HEK293T (cell line): ENCODE data around the gene GALNS.

Source experiments
- CTBP1 ChIP-seq: fragments of 450-650 bp; IDR thresholded peaks from 2 replicates; pipeline ENCODE4 v1.6.1; 2016; ENCODE audit warnings: borderline replicate concordance
- ELF4 ChIP-seq: fragments of 450-650 bp; IDR thresholded peaks from 2 replicates; pipeline ENCODE4 v1.6.1; 2017; ENCODE audit warnings: antibody characterized with exemption
- FOXM1 ChIP-seq: fragments of 450-650 bp; IDR thresholded peaks from 2 replicates; pipeline ENCODE4 v1.6.1; 2017; ENCODE audit warnings: mild to moderate bottlenecking, borderline replicate concordance
- SP1 ChIP-seq: fragments of 450-650 bp; IDR thresholded peaks from 2 replicates; pipeline ENCODE4 v1.6.1; 2017
- TARDBP ChIP-seq: fragments of 450-650 bp; IDR thresholded peaks from 2 replicates; pipeline ENCODE4 v1.6.1; 2016
- ZNF384 ChIP-seq: fragments of 450-650 bp; IDR thresholded peaks from 2 replicates; pipeline ENCODE4 v1.6.1; 2016

- TF ChIP-seq CTBP1 (no peak), FOXM1 (no peak), ELF4 (no peak), ZNF384 (no peak), TARDBP (no peak), SP1 (no peak)
Measured at GRCh38 chr16:88881675-88882357, 25.1 kb upstream of the GALNS start.
